Amygdala (tissue), 56 donors: ENCODE data around the gene RASGEF1C.

Source experiments
- DNase-seq, 56 donors: peaks; one replicate each; lab custom pipeline; 2025; lab: John Stamatoyannopoulos, UW

Gene RASGEF1C

DNA sequence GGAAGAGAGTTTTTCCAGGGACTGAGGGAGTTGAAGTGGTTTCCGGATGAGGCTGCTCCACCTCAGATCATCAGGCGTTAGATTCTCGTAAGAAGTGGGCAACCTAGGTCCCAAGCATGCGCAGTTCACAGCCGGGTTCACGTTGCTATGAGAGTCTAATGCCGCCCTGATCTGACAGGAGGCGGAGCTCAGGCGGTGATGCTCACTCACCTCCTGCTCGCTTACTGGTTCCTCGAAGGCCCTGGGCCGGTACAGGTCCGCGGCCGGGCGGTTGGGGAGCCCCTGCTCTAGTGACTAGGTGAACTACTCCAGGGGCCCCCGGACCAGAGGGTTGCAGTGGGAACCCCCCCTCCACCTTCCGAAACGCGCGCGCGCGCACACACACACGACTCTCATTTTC, 136.5 kb downstream of the RASGEF1C start:
- no peak for DNase-seq

DNA sequence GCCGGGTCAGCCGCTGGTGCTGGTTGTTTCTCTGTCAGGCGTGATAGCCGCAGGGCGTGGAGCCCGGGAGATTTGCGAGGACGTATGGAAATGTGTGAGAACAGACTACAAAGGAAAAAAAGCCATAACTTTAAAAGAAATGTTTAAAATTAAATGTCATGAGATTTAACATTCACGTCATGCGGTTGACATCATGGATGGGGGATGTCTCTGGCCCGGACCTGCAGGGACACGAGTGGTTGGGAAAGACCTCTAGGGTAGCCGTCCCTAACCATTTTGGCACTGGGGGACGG, 136.8 kb downstream of the RASGEF1C start:
- no peak for DNase-seq

DNA sequence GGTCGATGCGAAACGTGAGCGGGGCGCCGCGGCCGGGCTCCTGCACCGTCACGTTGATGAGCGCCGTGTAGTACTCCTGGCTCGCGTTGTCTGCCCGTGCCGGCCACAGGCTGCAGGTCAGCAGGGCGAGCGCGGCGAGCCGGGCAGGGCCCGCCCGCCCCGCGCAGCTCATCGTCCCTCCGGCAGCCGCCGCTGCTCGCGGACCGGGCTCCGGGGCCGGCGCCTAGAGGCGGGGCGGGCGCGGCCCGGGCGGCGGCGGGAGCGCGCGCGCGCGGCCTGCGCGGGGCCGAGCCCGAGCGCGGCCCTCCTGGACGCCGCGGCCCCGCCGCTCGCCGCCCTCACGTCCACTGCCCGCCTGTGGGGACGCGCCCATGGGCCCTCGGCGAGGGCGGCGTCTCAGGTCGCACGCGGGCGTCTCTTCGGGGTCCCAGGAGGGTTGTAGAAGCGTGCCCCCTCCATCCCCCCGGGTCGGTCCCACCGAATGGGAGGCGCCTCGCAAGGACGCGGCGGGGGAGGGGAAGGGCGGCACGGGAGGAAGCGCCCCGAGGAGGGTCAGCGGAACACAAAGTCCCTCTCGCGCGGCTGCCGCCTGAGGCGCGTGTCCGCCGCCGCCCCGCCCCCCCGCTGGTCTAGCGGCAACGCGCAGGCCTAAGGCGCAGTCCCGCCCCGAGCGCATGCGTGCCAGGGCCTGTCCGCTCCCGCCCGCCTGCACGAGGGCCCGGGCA, 137.3 kb downstream of the RASGEF1C start, which contains the start of gene RNF130:
RNF130 (minus strand) TSS at position 229 of the 725 bp plus-strand sequence; CDS start at position 172, 57 bp downstream.
- DNase-seq = peak in 55 of 56 donors; percentile 40 to 94 (median 82)

DNA sequence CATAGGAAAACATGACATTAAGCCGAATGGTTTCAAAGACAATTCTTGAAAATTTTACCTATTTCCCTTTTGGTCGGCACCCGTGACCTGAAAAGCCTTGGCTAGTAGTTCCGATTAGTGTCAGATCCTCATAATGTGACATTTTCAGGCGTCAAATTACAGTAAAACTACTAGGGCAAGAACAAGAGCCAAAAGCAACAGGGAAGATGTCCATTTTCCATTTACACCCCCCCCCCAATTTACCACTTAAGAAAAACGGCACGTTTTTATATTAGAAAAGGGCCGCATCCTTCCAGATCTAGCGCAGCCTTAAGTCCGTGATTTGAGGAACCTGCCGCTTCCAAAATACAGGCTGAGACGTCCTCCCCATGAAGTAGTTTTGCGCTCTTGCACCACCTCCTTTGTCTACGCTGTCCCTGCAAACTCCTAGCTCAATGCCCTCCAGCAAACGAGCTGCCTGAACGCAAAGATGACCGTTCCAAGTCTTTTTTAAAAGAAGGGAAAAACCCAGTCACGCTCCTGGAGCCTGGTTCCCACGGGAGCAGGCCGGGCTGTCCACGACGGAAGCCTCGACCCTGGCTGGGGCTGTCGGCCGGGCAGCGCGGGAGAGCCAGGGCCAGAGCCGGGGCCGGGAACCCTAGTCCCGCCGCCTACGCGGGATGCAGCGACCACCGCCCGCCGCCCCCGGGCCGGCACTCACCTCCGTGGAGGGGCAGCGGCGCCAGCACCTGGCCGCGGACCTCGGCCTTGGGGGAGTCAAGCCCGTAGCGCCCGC, 138.1 kb downstream of the RASGEF1C start:
- peak in 23 of 56 donors; percentile 22 to 67 (median 57) for DNase-seq

DNA sequence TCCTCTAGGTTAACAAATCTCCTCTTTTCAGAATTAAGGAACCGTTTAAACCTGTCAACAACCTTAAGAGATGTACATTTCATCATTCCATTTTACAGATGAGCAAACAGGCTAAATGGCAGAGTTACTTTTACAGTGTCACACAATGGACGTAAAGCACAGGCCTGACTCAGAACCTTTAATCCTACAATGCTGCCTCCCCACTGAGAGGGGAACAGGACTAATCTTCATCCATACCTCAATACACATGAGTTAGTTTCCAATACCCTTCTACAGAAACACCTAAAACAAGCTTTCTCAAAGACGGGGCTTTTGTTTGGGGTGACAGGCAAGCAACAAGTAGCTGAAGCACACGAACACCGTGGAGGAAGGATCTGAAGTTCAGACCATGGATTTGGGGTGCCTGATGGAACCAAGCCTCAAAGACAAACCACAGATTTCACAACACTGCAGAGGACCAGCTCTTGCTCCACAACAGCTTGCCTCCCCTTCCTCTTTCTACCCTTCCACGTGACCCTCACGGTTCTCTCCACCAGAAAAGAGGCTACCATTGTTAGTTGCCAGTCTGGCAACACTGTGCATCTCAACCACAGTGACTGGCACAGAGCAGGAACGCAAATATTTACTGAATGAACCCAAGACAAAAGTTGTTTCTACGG, 139.3 kb downstream of the RASGEF1C start:
- DNase-seq = peak in 50 of 56 donors; percentile 27 to 90 (median 68)

DNA sequence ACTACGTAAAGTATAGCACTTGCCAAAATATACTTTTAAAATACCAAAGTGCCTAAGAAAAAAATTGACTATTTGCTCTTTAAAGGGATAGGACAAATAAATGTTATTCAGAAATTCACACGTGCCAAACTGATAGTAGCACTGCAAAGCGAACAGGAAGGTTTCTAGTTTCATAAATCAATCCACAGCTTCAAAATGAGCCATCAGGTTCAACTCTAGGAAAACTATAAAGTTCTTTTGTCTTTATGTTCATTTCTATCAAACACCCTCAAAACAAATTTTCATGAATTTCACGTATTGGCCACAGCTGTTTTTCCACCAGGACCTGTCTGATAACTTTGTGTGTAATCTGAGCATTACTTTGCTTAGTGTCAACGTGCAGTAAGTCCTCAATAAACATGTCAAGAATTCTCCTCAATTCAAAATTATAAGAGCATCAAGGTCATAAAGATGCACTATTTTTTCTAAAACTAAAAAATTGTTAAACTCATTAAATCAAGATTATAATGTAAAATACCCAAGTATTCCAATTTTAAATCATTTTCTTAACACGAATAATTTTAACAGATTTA, 140.4 kb downstream of the RASGEF1C start:
- DNase-seq = no peak

DNA sequence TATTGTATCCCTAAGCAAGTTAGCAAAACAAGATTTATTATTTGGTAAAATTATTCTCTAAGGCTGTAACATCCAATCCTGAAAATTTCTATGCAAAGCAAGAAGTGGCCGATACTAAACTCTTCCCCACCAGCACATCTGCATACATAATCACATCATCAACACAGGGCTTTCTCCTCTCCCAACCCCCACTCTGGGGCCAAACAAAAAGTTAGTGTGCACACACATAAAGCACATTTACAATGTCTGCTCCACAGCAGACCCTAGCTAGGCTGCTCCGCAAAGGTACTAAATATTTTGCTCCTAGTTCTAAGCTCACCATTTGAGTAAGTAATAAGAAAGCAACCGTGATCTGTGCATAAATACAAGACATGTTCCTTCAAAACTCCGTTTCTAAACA, 141.0 kb downstream of the RASGEF1C start:
- DNase-seq = peak in 34 of 56 donors; percentile 18 to 83 (median 53)

DNA sequence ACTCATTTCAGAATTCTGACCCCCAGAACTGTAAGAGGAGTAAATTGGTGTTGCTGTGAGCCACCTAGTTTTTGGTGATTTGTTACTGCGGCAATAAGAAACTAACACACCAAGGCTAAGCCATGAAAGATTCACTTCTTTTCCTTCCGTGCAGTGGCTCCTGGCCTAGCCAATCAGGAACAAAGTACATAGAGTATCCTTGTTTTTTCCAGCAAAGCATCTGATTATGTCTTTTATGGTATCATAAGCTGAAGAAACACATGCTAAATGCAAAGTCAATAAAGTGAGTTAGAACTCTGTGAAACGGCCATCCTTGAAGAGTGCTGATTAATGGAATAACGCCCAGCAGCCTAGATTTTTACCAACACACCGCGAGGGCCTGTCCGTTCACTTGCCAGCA, 148.8 kb downstream of the RASGEF1C start:
- no peak for DNase-seq

DNA sequence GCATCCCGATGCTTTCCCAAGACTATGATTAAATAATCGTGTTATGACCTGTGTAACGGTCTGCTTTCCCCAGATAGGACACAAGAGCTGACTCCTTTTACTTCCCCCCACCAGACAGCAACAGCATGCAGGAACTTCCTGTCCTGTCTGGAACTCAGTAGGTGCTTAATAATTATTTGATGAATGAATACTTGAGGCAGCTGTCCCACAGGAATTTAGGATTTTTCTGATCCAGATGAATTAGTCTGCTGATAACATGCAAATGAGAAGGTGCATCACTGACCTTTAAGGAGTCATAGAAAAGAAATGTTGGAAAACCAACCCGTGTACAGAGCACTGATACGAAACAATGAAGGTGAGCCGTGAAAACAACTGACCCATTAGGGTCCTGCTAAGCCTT, 149.7 kb downstream of the RASGEF1C start:
- no peak for DNase-seq

DNA sequence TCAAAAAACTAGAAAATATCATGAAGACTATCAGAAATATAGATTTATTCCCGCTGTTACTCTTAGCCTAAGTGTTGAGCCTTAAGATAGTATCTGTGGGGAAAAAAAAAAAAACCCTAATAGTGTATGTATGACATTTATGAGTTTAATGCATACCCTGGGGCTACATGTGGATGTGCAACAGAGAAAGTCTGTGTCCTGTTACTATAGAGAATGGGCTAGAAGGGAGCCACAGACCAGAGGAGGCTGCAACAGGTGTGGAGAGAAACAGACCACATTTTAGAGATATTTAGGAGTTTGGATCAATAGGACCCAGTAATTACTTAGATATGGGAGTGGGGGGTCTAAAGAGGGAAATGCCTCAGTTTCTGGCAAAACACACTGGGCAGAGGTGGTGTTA, 152.9 kb downstream of the RASGEF1C start:
- no peak for DNase-seq

DNA sequence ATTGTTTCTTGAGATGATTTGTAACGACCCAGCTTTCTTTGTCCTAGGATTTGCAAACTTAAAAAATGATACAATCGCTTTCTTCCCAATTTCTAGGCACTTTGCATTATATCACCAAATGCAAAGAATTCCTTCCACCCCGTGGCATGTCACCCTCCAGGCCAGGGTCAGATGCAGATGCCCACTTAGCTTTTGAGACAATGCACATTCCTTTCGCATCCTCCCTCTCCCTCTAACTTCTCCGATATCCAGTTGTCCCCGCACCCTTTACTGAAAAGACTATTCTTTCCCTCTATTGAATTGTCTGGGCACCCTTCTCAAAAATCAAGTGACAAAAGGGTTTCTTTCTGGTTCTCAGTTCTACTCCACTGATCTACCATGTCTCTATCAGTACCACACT, 154.8 kb downstream of the RASGEF1C start:
- DNase-seq = no peak

DNA sequence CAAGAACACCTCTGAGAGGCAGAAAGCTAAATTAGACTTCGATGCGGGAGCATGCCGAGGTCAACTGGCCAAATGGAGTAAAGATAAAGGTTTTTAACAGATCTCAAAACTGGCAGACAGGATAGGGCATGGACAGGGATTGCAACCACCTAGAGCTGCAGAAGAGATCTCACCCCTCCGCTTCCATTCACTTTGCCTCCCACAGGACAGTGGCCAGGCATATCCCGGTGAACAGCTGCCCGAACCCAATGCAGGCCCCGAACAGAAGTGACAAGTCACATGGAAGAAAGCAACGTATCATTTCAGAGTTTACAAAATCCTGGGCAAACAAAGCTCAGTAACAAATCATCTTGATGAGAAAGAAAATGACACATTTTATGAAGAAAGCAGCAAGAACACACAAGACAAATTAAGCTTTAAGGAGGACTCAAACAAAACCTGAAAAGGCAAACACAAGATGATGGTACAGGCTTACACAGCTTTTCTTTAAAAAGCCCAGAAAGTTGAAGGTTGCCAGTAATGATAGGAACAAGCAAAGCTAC, 155.9 kb downstream of the RASGEF1C start:
- no peak for DNase-seq

DNA sequence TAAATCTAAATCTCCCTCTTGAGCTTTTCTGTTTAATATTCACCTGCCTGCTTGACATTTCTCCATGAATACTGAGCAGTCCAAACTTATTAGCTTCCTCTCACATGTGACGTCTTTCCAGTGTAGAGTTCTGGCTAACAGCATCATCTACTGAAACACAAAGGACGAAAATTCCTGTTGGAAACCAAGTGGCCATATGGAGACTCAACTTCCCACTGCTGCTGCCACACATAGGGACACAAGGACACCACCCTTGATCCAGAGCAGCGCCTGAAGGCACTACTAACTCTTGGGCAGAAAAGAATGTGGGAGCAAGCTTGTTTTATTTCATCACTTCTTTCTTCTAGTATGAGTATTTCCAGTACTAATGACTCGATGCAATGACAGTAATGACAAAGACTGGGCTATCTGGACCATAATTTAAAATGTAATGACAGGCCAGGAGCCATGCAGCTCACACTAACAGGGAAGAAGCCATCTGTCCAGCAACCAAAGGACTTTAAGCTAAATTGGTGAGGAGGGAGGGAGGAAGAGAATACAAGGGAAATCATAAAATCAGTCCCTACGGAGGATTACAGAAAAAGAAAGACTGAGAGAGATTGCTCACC, 156.7 kb downstream of the RASGEF1C start:
- DNase-seq = no peak
